ENCODE measurements around the gene KHDRBS1. TPM values are rescaled to one million over a fixed set of nuclear protein-coding genes. Genes with fewer than 3 reads are reported as not detected.
A peak's percentile ranks its signal among the peaks of the same experiment; 100 is the strongest.
"Not testable (repeated sequence)": the region's sequence is repeated elsewhere in the genome, so short reads cannot be mapped to it uniquely, and the experiment has no call there.

KHDRBS1 gene
- total and polyA plus RNA-seq, 2 donors (not counting 1 experiment from before 2014, with no cell fraction given) = 35.7 to 101 TPM

DNA sequence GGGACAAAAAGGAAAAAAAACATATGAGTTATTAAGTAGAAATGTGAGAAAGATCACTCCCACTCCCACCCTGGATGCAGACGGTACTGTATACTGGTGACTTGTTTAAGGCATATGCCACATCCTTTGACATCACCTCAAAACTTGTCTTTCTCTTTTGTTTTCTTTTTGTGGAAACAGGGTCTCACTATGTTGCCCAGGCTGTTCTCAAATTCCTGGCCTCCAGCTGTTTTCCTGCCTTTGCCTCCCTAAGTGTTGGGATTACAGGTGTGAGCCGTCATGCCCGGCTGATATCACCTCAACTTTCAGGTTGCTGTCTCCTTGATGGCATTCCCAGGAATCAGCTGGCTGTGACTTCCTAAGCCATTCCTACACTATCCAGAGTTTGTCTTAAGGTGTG, 18.4 kb upstream of the KHDRBS1 start:
- ChIA-PET POLR2A (no interaction called here), CTCF (no interaction called here)
- Mint-ChIP-seq H3K9me3 (ENCODE audit: insufficient read depth) (no peaks in the 10 kb centered on the region), H3K27ac (no peak overlapping the region), H3K27me3 (no peaks in the 10 kb centered on the region), H3K4me3 (no peak overlapping the region), H3K4me1 (no peaks in the 10 kb centered on the region)
- WGBS (ENCODE audit: insufficient coverage) = no CpG with 5 or more reads among the region's 3 CpGs
- Histone ChIP-seq H3K36me3 (replicated peaks in 1 of 2; ENCODE audit: control extremely low read depth in 1 of 2, control insufficient read depth in 1 of 2, extremely low read depth in 1 of 2, insufficient read depth in 2 of 2, low read length in 1 of 2) (no peaks in the 10 kb centered on the region), H3K79me2 (ENCODE audit: control insufficient read depth, insufficient read depth, low read length) (no peaks in the 10 kb centered on the region), H3K9ac (ENCODE audit: low read length) (no peak overlapping the region), H3K9me3 (ENCODE audit: control extremely low read depth in 1 of 3, control insufficient read depth in 2 of 3, insufficient read depth in 1 of 3, low read length in 2 of 3) (no peaks in the 10 kb centered on the region), H4K20me1 (ENCODE audit: control insufficient read depth, insufficient read depth, low read length, poor library complexity, severe bottlenecking) (no peaks in the 10 kb centered on the region), H3K27me3 (replicated peaks in 1 of 4; ENCODE audit: control extremely low read depth in 1 of 4, control insufficient read depth in 3 of 4, insufficient read depth in 4 of 4, low read length in 3 of 4) (no peaks in the 10 kb centered on the region), H3K27ac (ENCODE audit: low read length in 2 of 2) (no peak overlapping the region), H3K4me2 (replicated peaks; ENCODE audit: low read depth, low read length, poor library complexity, severe bottlenecking) (no peak overlapping the region), H3K4me3 (ENCODE audit: control extremely low read depth in 1 of 5, extremely low read depth in 1 of 5, insufficient read depth in 1 of 5, low read depth in 2 of 5, low read length in 4 of 5) (no peak overlapping the region), H2AFZ (ENCODE audit: insufficient read depth, low read depth, low read length, poor library complexity, severe bottlenecking) (no peak overlapping the region), H3K4me1 (ENCODE audit: control insufficient read depth in 2 of 2, insufficient read depth in 2 of 2, low read length in 2 of 2) (no peaks in the 10 kb centered on the region)
- no peak for TF ChIP-seq EZH2 (IDR thresholded peaks at IDR 0.05; ENCODE audit: borderline replicate concordance, insufficient read depth, low read depth, low read length, poor library complexity, severe bottlenecking)
- TF ChIP-seq, protein P1, sequence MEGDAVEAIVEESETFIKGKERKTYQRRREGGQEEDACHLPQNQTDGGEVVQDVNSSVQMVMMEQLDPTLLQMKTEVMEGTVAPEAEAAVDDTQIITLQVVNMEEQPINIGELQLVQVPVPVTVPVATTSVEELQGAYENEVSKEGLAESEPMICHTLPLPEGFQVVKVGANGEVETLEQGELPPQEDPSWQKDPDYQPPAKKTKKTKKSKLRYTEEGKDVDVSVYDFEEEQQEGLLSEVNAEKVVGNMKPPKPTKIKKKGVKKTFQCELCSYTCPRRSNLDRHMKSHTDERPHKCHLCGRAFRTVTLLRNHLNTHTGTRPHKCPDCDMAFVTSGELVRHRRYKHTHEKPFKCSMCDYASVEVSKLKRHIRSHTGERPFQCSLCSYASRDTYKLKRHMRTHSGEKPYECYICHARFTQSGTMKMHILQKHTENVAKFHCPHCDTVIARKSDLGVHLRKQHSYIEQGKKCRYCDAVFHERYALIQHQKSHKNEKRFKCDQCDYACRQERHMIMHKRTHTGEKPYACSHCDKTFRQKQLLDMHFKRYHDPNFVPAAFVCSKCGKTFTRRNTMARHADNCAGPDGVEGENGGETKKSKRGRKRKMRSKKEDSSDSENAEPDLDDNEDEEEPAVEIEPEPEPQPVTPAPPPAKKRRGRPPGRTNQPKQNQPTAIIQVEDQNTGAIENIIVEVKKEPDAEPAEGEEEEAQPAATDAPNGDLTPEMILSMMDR (IDR thresholded peaks at IDR 0.05) = no peak
- no peak for DNase-seq
- intact Hi-C loops (cut with micrococcal nuclease) = no loop called here
- no peak for ATAC-seq (ENCODE audit: low read depth)

DNA sequence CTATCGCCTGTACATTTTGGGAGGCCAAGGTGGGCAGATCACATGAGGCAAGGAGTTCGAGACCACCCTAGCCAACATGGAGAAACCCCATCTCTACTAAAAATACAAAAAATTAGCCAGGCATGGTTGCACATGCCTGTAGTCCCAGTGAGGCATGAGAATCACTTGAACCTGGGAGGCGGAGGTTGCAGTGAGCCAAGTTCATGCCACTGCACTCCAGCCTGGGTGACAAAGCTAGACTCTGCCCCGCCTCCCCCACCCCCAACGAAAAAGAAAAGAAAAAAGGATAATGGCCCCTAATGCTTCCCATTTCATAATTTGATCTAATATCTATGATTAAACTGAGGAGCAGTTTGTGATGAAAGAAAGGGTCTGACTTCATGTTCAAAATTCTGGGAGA, 17.5 kb upstream of the KHDRBS1 start:
- H3K9me3 ChIP-seq (ENCODE audit: control extremely low read depth in 1 of 3, control insufficient read depth in 2 of 3, insufficient read depth in 1 of 3, low read length in 2 of 3); H3K4me1 Mint-ChIP-seq; H3K36me3 ChIP-seq (replicated peaks in 1 of 2; ENCODE audit: control extremely low read depth in 1 of 2, control insufficient read depth in 1 of 2, extremely low read depth in 1 of 2, insufficient read depth in 2 of 2, low read length in 1 of 2); H3K4me3 ChIP-seq (ENCODE audit: control extremely low read depth in 1 of 5, extremely low read depth in 1 of 5, insufficient read depth in 1 of 5, low read depth in 2 of 5, low read length in 4 of 5); POLR2A ChIA-PET; H3K27me3 ChIP-seq (replicated peaks in 1 of 4; ENCODE audit: control extremely low read depth in 1 of 4, control insufficient read depth in 3 of 4, insufficient read depth in 4 of 4, low read length in 3 of 4); ATAC-seq (ENCODE audit: low read depth); intact Hi-C loops (cut with micrococcal nuclease); H3K4me2 ChIP-seq (replicated peaks; ENCODE audit: low read depth, low read length, poor library complexity, severe bottlenecking); H2AFZ ChIP-seq (ENCODE audit: insufficient read depth, low read depth, low read length, poor library complexity, severe bottlenecking); H3K9ac ChIP-seq (ENCODE audit: low read length); H3K27me3 Mint-ChIP-seq; H3K4me1 ChIP-seq (ENCODE audit: control insufficient read depth in 2 of 2, insufficient read depth in 2 of 2, low read length in 2 of 2); CTCF ChIA-PET; H3K4me3 Mint-ChIP-seq; H4K20me1 ChIP-seq (ENCODE audit: control insufficient read depth, insufficient read depth, low read length, poor library complexity, severe bottlenecking); H3K79me2 ChIP-seq (ENCODE audit: control insufficient read depth, insufficient read depth, low read length); H3K27ac ChIP-seq (ENCODE audit: low read length in 2 of 2); DNase-seq; H3K9me3 Mint-ChIP-seq (ENCODE audit: insufficient read depth): not testable (repeated sequence)
- H3K27ac Mint-ChIP-seq = peak overlapping the region; percentile 15
- WGBS (ENCODE audit: insufficient coverage) = no CpG with 5 or more reads among the region's 5 CpGs

All from B cell (primary cell).